GM19463 (cell line): ENCODE measurements around the gene GPBAR1.
A peak's percentile ranks its signal among the peaks of the same experiment; 100 is the strongest.

Source experiments
- ATAC-seq: cut with Tn5 transposase; IDR thresholded peaks from one replicate; pipeline ENCODE4 v1.9.1; 2021; ENCODE audit warnings: mild to moderate bottlenecking, moderate library complexity; ENCODE audit not compliant: unreplicated experiment

GPBAR1 gene

GRCh38 chr2:218282173-218282991, 21.6 kb downstream of the GPBAR1 start:
- no peak for ATAC-seq

DNA sequence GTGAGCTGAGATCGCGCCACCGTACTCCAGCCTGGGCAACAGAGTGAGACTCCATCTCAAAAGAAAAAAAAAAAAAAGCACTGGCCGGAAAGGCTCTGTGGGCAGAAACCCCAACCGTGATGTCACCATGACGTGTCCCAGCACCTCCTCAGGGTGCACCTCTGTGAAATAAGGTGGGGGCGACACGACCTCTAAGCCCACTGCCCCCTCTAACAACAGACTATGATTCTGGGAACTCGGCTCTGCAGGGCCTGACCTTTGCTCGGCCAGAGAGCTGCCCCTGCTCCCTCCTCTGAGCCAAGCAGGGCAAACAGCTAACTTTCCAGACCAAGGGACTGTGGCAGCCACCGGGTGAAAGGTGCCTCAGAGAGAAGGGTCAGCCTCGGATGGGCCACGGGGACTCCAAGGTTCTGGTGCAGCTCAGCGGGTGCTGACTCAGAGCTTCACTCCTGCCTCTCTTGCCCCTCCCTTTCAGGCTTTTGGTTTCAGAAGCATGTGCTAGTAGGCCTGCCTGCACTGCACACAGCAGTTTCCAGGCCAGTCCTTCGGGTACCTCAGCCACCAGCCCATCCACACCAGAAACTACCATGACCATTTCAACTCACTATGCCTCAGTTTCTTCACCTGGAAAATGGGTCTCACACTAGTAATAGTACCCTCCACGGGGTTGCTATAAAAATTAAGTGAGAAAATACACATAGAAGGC, 23.4 kb downstream of the GPBAR1 start:
- ATAC-seq = peak; percentile 46

GRCh38 chr2:218285604-218286003, 24.8 kb downstream of the GPBAR1 start:
- no peak for ATAC-seq

DNA sequence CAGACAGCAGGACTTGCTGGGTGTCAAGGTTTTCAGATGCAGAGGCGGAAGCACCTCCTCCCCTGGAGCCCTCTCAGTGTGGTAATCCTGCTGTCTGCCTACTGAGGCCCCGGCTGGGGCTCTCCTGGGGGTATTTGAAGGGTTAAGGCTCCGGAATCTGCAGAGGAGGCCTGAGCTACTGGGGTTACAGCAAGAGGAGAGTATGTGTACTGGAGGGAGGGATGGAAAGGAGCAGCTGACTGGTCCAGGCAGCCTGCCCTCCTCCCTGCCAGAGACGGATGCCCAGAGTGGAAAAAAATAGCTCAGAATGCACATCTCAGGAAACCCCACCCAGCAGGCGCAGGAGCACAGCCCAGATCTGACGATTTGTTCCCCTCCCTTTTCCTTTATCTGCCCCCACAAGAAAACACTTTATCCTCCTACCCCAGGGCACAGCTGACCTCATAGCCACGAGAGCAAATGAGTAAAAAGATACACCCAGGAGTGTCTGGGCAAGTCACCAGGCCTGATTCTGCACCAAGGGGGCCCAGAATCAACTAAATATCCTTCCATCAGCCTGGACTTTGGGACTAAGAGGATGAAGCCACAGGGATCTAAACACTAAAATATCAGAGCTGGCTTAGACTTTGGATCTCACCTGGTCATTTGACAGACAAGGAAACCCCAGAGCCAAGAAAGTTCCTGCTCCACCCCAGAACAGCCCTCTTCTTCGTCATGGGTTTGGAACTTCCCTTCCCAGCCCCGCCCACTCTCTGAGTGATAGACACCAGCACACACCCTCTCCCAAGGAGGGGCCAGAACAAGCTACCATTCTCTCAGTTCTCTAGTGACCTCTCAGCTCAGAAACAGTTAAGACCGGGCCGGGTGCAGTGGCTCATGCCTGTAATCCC, 26.0 kb downstream of the GPBAR1 start:
- ATAC-seq = peak; percentile 64

- no peak for ATAC-seq
Measured at GRCh38 chr2:218289639-218290315, 29.0 kb downstream of the GPBAR1 start.

DNA sequence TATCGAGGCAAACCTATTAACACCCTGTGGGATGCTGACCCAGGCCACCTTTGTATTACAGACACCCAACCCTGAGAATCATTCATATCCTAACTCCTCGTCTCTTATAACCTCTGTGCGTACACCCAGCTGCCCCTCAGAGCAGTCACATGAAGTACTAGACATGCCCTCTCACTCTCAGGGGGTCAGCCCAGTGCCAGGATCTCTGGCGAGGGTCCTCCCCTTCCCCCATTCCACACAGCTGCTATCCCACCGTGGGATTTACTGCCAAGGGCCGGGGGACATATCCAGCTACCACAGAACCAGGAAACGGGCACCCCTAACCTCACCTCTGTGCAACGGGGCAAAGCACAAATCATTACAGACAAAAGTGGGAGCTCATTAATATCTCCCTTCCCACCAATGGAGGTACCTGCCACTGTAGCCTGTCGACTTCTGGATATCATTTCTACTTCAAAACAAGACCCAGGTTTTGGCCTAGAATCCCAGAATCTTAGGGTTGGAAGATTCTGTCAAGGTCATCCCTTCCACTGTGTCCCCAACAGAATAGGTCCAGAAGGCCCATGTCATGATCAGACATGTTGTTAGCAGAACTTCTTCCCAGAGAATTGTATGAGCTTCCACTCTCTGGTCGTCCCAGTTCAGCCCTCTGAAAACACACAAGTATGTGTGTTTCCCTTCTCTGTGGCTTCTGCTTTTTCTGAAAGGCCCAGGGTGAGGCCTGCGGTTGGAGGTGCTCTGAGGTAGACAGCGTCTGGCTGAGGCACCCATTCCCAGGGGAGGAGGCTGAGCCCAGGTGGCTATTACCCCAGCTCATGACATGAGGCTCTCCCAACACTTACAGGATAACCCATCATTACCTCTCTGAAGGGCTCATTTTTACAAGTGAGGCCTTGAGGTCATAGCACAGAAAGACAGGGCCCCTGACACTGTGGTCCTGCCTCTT, 29.8 kb downstream of the GPBAR1 start:
- peak; percentile 54 for ATAC-seq

DNA sequence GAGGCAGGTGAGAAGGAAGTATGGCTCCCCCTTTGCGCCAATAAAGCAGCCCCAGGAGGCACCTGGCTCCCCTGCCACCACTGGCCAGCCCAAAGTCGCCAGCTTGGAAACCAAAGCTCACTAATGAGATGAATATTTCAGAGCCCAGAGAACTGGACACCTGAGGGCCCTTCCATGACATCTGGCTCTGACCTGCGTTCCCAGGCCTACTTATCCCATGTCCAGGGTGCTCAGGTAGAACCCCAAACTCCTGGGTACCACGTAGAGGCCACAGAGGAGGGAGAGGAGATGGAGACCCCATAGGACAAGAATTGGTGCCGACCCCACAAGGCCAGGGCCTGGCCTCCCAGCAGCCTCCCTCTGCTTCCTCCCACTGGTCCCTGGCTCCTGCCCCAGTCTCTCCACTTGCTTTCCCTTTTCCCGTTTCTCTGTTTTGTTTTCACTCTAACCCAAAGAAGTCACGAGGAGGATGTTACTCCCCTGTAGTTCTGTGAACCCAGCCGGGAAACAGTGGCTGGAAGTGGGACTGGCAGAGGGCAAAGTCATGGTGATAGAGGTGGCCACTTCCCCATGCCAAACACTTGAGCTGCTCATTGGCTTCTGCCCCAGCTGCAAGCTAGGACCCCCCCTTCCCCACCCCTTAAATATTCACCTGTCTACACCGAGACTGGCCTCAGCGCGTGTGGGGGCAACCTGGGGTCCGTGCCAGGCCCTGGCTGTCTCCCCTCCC, 30.7 kb downstream of the GPBAR1 start:
- ATAC-seq = no peak

- ATAC-seq = peak; percentile 67
Measured at GRCh38 chr2:218292048-218293014, 31.5 kb downstream of the GPBAR1 start, which contains the start of gene TMBIM1. TSS of gene TMBIM1 (minus strand) at chr2:218292503. CDS start at chr2:218282141, 10,362 bp downstream.

DNA sequence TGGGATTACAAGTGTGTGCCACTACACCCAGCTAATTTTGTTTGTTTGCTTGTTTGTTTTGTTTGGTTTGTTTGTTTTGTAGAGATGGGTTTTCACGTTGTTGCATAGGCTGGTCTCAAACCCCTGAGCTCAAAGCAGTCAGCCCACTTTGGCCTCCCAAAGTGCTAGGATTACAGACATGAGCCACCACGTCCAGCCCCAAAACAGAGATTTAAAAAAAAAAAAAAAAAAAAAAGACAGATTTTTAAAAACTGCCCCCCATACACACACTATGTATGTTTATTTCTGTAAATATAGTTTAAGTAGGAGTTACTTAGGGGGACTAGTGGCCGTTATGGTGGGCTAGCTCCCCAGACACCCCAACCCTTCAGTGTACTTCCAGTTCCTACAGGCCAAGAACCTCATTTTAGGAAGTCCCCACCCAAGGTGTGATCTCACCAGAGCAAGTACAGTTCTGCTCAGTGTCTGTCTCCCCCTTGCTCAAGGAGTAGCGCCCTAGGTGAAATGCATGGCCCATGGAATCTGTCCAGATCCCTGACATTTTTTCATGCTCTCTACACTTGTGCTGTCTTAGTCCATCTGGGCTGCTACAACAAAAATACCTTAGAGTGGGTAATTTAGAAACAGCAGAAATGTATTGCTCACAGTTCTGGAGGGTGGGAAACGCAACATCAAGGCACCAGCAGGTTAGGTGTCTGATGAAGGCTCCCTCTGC, 33.1 kb downstream of the GPBAR1 start:
- no peak for ATAC-seq

- ATAC-seq = no peak
Measured at GRCh38 chr2:218294430-218295022, 33.7 kb downstream of the GPBAR1 start.

DNA sequence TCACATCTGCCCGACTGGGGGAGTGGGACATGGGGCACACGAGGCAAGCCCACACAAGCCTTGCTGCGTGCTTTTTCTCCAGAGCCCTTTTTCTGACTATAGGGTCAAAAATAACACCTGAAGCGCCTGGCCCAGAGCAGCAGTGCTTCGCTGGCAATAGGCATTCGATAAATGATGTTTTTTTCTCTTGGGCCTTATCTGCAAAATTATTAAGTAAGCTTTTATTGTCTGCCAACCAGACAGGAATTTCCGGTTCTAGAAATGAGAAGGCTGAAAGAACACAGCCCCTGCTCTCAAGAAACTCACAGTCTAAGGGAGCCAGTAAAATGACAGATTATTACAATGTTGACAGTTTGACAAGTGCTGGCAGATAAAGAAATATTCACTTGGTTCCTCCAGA, 34.2 kb downstream of the GPBAR1 start:
- ATAC-seq = no peak

- no peak for ATAC-seq
Measured at GRCh38 chr2:218296200-218296599, 35.4 kb downstream of the GPBAR1 start.

- no peak for ATAC-seq
Measured at GRCh38 chr2:218296847-218297246, 36.0 kb downstream of the GPBAR1 start.

GRCh38 chr2:218298314-218298875, 37.6 kb downstream of the GPBAR1 start:
- ATAC-seq = no peak

GRCh38 chr2:218300141-218300540, 39.3 kb downstream of the GPBAR1 start:
- ATAC-seq = no peak

GRCh38 chr2:218301176-218301819, 40.5 kb downstream of the GPBAR1 start:
- ATAC-seq = peak; percentile 76
